Fibroblast of villous mesenchyme (primary cell): ENCODE measurements around the gene PLRG1. TPM values are rescaled to one million over a fixed set of nuclear protein-coding genes. Genes with fewer than 3 reads are reported as not detected.

ENCODE experiments used
- DNase-seq: peaks from one replicate; pipeline ENCODE4 v3.0.0-alpha.2; 2010; ENCODE audit warnings: low read depth
- H3K4me3 ChIP-seq: 2 replicates; pipeline ENCODE4 v1.5.1; 2011; ENCODE audit warnings: low read depth, mild to moderate bottlenecking, low read length
- total RNA-seq: library from RNA; depleted of rRNA; stranded (reverse); fragments of >200 nt; gene quantifications from 2 replicates; pipeline ENCODE4 v1.2.3, GENCODE V29; 2012
- TF ChIP-seq, protein P1 (sequence below): IDR thresholded peaks from 2 replicates; pipeline ENCODE4 v1.5.1; 2012; ENCODE audit warnings: low read depth, mild to moderate bottlenecking, low read length; ENCODE audit not compliant: insufficient read depth

The PLRG1 gene
- total RNA-seq, 1 donor, result 82.0 TPM

DNA sequence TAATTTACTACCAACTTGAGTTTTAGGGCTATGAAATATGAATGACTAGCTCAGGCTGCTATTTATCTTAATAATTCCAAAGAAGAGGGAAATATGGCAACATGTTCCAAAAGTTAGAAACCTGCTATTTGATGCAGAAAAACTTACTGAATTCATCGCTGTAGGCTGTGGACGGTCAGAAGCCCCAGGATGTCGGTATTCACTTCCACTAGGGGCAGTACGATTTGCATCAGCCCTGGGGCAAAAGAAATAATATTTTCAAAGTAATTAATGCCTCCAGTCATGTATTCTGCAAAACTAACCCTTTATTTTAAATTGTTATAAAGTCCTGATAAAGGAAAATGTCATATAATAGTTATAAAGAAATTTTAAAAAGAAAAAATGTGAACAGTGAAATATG lies 4.5 kb downstream of the PLRG1 start:
- TF ChIP-seq, protein P1, sequence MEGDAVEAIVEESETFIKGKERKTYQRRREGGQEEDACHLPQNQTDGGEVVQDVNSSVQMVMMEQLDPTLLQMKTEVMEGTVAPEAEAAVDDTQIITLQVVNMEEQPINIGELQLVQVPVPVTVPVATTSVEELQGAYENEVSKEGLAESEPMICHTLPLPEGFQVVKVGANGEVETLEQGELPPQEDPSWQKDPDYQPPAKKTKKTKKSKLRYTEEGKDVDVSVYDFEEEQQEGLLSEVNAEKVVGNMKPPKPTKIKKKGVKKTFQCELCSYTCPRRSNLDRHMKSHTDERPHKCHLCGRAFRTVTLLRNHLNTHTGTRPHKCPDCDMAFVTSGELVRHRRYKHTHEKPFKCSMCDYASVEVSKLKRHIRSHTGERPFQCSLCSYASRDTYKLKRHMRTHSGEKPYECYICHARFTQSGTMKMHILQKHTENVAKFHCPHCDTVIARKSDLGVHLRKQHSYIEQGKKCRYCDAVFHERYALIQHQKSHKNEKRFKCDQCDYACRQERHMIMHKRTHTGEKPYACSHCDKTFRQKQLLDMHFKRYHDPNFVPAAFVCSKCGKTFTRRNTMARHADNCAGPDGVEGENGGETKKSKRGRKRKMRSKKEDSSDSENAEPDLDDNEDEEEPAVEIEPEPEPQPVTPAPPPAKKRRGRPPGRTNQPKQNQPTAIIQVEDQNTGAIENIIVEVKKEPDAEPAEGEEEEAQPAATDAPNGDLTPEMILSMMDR, result no peak
- DNase-seq, result no peak
- no peak overlapping the region for H3K4me3 ChIP-seq

DNA sequence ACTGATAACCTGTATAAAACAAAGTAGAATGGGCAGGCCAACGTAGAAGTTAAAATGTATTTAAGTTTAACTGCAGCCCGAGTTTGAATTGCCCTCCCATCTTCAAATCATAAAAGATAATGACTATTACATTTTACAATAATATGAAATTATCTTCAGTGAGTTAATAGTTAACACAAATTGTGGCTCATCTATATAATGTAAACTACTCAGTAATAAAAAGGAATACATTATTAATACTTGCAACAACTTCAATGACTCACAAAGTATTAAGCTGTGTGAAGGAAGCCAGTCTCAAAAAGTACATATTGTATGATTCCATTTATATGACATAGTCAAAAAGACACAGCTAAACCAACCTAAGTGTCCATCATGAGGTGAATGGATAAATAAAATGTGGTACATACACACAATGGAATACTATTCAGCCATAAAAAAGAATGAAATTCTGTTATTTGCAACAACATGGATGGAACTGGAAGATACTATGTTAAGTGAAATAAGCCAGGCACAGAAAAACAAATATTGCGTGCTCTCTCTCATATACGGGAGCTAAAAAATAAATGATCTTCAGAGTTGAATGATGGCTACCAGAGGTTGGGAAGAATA lies 7.8 kb downstream of the PLRG1 start:
- TF ChIP-seq, protein P1, result no peak
- H3K4me3 ChIP-seq, result no peak overlapping the region
- no peak for DNase-seq

DNA sequence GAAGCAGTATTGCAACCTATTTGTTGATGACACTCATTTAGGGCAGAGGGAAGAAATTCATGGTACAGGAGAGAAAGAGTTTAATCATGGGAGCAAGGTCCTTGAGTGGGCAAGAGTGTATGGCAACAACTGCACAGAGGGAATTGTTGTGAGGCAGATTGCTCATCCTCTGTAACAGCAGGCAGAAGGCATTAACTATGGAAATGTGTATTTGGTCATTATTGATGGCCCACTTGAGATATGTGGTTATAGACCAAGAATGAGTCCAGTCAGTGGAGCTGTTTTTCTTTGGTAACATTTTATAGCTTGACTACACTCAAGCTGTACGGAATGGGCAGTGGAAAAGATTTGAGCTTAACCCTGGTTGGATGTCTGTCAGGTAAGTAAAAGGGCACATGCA lies 15.9 kb downstream of the PLRG1 start:
- TF ChIP-seq, protein P1, result no peak
- DNase-seq, result no peak
- H3K4me3 ChIP-seq, result no peak overlapping the region

DNA sequence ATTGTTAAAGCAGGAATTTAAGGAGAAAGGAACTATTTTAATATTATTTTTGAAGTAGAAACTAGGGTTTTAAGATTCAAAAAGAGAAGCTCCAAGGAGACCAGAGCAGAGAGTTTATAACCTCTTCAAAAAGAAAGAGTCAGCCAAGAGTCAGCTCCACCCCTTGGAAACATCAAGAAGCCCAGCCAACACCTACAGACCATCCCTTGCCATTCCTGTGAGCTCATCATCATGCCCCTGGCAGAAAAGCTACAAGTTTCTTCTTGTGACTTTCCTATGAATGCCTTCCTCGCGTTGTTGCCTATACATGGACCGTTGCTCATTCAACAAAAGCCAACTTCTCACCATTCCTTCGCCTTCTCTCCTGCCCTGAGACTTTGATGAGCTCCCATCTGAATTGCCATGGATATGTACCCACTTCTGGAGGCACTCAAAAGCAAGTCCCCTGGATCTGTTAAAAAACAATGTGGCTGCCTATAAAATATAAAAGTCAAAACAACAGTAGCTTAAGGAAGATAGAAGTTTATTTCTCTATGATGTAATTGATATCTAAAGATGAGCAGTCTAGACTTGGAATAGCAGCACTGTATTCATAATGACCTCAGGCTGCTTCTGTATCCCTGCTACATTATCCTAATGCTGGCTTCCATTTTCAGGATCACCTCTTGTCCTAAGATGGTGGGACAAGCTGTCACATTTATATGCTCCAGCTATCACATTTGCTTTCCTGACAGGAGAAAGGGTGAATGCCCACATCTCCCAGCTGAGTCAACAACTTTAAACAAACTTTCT lies 20.3 kb downstream of the PLRG1 start:
- TF ChIP-seq, protein P1, result no peak
- no peak overlapping the region for H3K4me3 ChIP-seq
- DNase-seq, result no peak

DNA sequence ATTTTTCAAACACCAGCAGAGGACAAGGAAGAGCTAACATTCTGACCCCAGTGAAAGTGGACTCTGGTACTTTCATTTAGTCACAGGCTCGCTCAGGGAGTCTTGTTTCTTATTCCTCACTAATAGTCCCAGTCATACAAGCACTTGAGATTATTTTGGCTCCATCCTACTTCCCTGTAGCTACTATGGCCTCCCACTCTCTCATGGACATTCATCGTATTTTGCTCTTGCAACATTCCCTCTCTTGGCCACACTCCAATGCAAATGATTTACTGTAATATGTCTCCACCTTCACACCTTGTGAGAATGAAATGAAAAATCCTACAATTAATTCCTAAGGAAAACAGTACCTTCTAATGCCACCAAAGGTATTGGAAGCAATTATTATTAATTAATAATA lies 21.3 kb downstream of the PLRG1 start:
- DNase-seq, result no peak
- no peak overlapping the region for H3K4me3 ChIP-seq
- TF ChIP-seq, protein P1, result no peak

DNA sequence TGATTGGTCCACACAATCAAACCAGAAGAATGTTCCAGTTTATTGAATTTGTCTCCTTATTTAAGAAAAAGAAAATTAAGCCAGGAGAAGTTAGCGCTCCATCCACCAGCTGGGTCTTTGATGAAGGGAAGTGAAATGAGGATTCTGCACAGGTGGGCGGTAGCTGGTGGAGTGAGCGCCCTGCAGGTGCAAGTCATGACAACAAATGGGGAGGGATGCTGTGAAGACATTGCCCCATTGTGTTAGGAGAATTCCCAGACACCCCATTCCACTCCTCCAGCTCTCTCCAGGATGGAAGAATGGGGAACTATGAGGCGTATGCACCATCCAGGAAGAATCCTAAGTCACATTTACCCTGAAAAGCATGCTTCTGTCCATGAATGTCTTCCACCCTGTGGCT lies 22.9 kb downstream of the PLRG1 start:
- DNase-seq, result no peak
- H3K4me3 ChIP-seq, result no peak overlapping the region
- TF ChIP-seq, protein P1, result no peak
